HCT116 (cell line): ENCODE data around the gene HIGD2B. TPM values are rescaled to one million over a fixed set of nuclear protein-coding genes. Genes with fewer than 3 reads are reported as not detected.
"Not testable (repeated sequence)": the region's sequence is repeated elsewhere in the genome, so short reads cannot be mapped to it uniquely, and the experiment has no call there.

Experiments used
- ATAC-seq: fragments of 200-7000 bp; cut with Tn5 transposase; 2 replicates; pipeline ENCODE4 v1.9.1; 2020; ENCODE audit warnings: mild to moderate bottlenecking, moderate library complexity
- BruUV-seq: library from RNA; stranded (reverse); fragments of 400-500 nt; replicated peaks from 2 replicates; lab custom pipeline; 2021; lab: Mats Ljungman, UMichigan
- CTCF ChIA-PET: fragments of 300-600 bp; sonication (Branson Sonifier 250); formaldehyde crosslinking; loops from one replicate; lab custom pipeline; 2021; ENCODE audit warnings: antibody characterized with exemption; lab: Charles Lee
- POLR2A ChIA-PET: fragments of 300-600, 350-600 bp; sonication (Branson Sonifier 250); formaldehyde crosslinking; loops from one replicate; lab custom pipeline; 2021; ENCODE audit warnings: antibody characterized with exemption; lab: Charles Lee
- RAD21 ChIA-PET, 2 experiments: fragments of 300-600 bp; sonication (Branson Sonifier 250); formaldehyde crosslinking; loops; one replicate each; lab custom pipeline; 2023; ENCODE audit warnings: low total read pairs in 2 of 2; ENCODE audit not compliant: uncharacterized antibody in 2 of 2, unreplicated experiment in 2 of 2, low non-redundant PET in 1 of 2; lab: Charles Lee
- DNase-seq: peaks from one replicate; pipeline ENCODE4 v3.0.0-alpha.2; 2010; ENCODE audit warnings: low read depth, low spot score
- H2AFZ ChIP-seq: fragments of 200-600 bp; shearing (Covaris generic), sonication (generic); 2 replicates; pipeline ENCODE4 v1.6.1; 2017; ENCODE audit warnings: low read depth, mixed run types, mixed read lengths, antibody characterized with exemption, low read length; ENCODE audit not compliant: poor library complexity, severe bottlenecking
- H3K27ac ChIP-seq: 2 replicates; pipeline ENCODE4 v1.5.1; 2012; ENCODE audit warnings: low read depth, low read length
- H3K27me3 ChIP-seq: fragments of 200-600 bp; sonication (generic); 2 replicates; pipeline ENCODE4 v1.6.1; 2016; ENCODE audit warnings: mixed run types, low read length, mixed read lengths; ENCODE audit not compliant: insufficient read depth
- H3K36me3 ChIP-seq, 2 experiments: fragments of 200-500 bp in 1 of 2; fragments of 200-600 bp in 1 of 2; sonication (Bioruptor generic) in 1 of 2; sonication (generic) in 1 of 2; 2 replicates each; pipeline versions ENCODE4 v1.5.1 to v1.6.1; 2014 to 2016; ENCODE audit warnings: low read length in 2 of 2, inconsistent platforms in 1 of 2, mixed read lengths in 1 of 2, mixed run types in 1 of 2; ENCODE audit not compliant: insufficient read depth in 2 of 2, control insufficient read depth in 1 of 2
- H3K4me1 ChIP-seq, 2 experiments: fragments of 200-600 bp in 1 of 2; sonication (generic) in 1 of 2; 2 replicates each; pipeline versions ENCODE4 v1.5.1 to v1.6.1; 2012 to 2017; ENCODE audit warnings: low read length in 2 of 2, inconsistent platforms in 1 of 2, mild to moderate bottlenecking in 1 of 2, mixed read lengths in 1 of 2, mixed run types in 1 of 2, moderate library complexity in 1 of 2; ENCODE audit not compliant: insufficient read depth in 2 of 2, control insufficient read depth in 1 of 2
- H3K4me2 ChIP-seq: fragments of 200-600 bp; sonication (generic); 2 replicates; pipeline ENCODE4 v1.6.1; 2017; ENCODE audit warnings: mixed run types, low read length, mixed read lengths
- H3K4me3 ChIP-seq, 2 experiments: fragments of 200-600 bp in 1 of 2; sonication (generic) in 1 of 2; replicated peaks in 1 of 2; 2 replicates each; pipeline ENCODE4 v1.5.1; 2011 to 2016; ENCODE audit warnings: low read length in 2 of 2, control low read depth in 1 of 2, low read depth in 1 of 2, mild to moderate bottlenecking in 1 of 2, mixed read lengths in 1 of 2, mixed run types in 1 of 2
- H3K79me2 ChIP-seq: fragments of 200-600 bp; sonication (generic); 2 replicates; pipeline ENCODE4 v1.6.1; 2017; ENCODE audit warnings: mild to moderate bottlenecking, mixed run types, low read length, moderate library complexity, mixed read lengths; ENCODE audit not compliant: insufficient read depth
- H3K9ac ChIP-seq: fragments of 200-600 bp; sonication (generic); 2 replicates; pipeline ENCODE4 v1.6.1; 2016; ENCODE audit warnings: low read length, mixed read lengths
- H3K9me2 ChIP-seq: fragments of 200-600 bp; sonication (generic), shearing (Covaris generic); 2 replicates; pipeline ENCODE4 v1.6.1; 2017; ENCODE audit warnings: mixed run types, mild to moderate bottlenecking, moderate library complexity; ENCODE audit not compliant: insufficient read depth
- H3K9me3 ChIP-seq, 2 experiments: fragments of 200-500 bp in 1 of 2; fragments of 200-600 bp in 1 of 2; sonication (Bioruptor generic) in 1 of 2; sonication (generic) in 1 of 2; 2 replicates each; pipeline ENCODE4 v1.6.1; 2014 to 2017; ENCODE audit warnings: low read length in 2 of 2, mixed read lengths in 2 of 2, inconsistent platforms in 1 of 2, low read depth in 1 of 2, mild to moderate bottlenecking in 1 of 2, mixed run types in 1 of 2, moderate library complexity in 1 of 2; ENCODE audit not compliant: control insufficient read depth in 1 of 2, insufficient read depth in 1 of 2
- H4K20me1 ChIP-seq: fragments of 200-600 bp; sonication (generic), shearing (Covaris generic); 2 replicates; pipeline ENCODE4 v1.6.1; 2017; ENCODE audit warnings: mixed run types, mild to moderate bottlenecking, moderate library complexity; ENCODE audit not compliant: insufficient read depth
- intact Hi-C: fragments of 100-400 bp; cut with micrococcal nuclease; formaldehyde crosslinking; loops from 2 replicates; pipeline ENCODE4 v1.10.0; 2022
- total RNA-seq: library from RNA; stranded (reverse); gene quantifications from one replicate; pipeline ENCODE4 v1.2.1, GENCODE V29; 2021; ENCODE audit not compliant: unreplicated experiment

The HIGD2B gene
- total RNA-seq, 1 experiment from 2014 or later, result 0.27 TPM

GRCh38 chr15:72663931-72664330 lies 22.1 kb downstream of the HIGD2B start:
- H4K20me1 ChIP-seq, DNase-seq, RAD21 ChIA-PET, H3K4me3 ChIP-seq, H3K27me3 ChIP-seq, H3K36me3 ChIP-seq, ATAC-seq, intact Hi-C loops, H3K4me1 ChIP-seq, BruUV-seq, H3K9me2 ChIP-seq, CTCF ChIA-PET, POLR2A ChIA-PET, H3K9me3 ChIP-seq, H2AFZ ChIP-seq, H3K9ac ChIP-seq, H3K79me2 ChIP-seq, H3K4me2 ChIP-seq, H3K27ac ChIP-seq: not testable (repeated sequence)

- H3K27me3 ChIP-seq, H3K9me3 ChIP-seq, H2AFZ ChIP-seq, H4K20me1 ChIP-seq, H3K4me3 ChIP-seq, H3K27ac ChIP-seq, RAD21 ChIA-PET, BruUV-seq, POLR2A ChIA-PET, H3K36me3 ChIP-seq, intact Hi-C loops, H3K9me2 ChIP-seq, DNase-seq, CTCF ChIA-PET, H3K79me2 ChIP-seq, H3K4me1 ChIP-seq, ATAC-seq, H3K9ac ChIP-seq, H3K4me2 ChIP-seq: not testable (repeated sequence)
Observed at GRCh38 chr15:72661081-72661480, 24.9 kb downstream of the HIGD2B start.

- H3K9ac ChIP-seq, BruUV-seq, H3K9me3 ChIP-seq, H4K20me1 ChIP-seq, H3K4me2 ChIP-seq, H3K27ac ChIP-seq, H3K36me3 ChIP-seq, H3K79me2 ChIP-seq, H2AFZ ChIP-seq, CTCF ChIA-PET, DNase-seq, H3K4me1 ChIP-seq, H3K4me3 ChIP-seq, RAD21 ChIA-PET, POLR2A ChIA-PET, H3K9me2 ChIP-seq, H3K27me3 ChIP-seq, ATAC-seq, intact Hi-C loops: not testable (repeated sequence)
Observed at GRCh38 chr15:72656014-72656413, 30.0 kb downstream of the HIGD2B start.

- RAD21 ChIA-PET, H3K9me3 ChIP-seq, ATAC-seq, DNase-seq, POLR2A ChIA-PET, BruUV-seq, H3K9me2 ChIP-seq, H2AFZ ChIP-seq, H3K9ac ChIP-seq, H3K4me1 ChIP-seq, H4K20me1 ChIP-seq, H3K27ac ChIP-seq, H3K36me3 ChIP-seq, H3K79me2 ChIP-seq, H3K27me3 ChIP-seq, H3K4me3 ChIP-seq, H3K4me2 ChIP-seq, intact Hi-C loops, CTCF ChIA-PET: not testable (repeated sequence)
Observed at GRCh38 chr15:72654397-72654796, 31.6 kb downstream of the HIGD2B start, which contains the start of gene GOLGA6B. GOLGA6B (plus strand) TSS chr15:72654697; CDS start chr15:72654738, 41 bp downstream.
